Measurements from ENCODE around the gene TTC12.

DNA sequence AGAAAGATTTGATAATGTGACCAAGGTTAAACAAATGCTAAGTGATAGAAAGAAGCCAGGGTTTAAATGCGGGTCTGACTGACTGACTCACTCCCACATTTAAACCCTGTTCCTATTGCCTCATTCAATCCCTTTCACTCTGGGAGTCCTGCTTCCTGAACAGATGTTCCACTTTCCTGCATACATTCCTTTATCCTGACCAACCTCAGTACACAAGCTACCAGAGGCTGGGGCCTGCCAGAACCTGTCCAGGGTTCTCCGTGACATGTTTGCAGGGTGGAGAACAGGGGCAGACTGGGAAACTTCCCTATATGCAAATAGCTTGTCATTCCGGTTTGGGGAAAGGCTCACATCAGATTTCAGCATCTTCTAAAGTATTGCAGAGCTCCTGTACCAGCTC is 70.2 kb downstream of the TTC12 start:
- TF ChIP-seq, protein P1, sequence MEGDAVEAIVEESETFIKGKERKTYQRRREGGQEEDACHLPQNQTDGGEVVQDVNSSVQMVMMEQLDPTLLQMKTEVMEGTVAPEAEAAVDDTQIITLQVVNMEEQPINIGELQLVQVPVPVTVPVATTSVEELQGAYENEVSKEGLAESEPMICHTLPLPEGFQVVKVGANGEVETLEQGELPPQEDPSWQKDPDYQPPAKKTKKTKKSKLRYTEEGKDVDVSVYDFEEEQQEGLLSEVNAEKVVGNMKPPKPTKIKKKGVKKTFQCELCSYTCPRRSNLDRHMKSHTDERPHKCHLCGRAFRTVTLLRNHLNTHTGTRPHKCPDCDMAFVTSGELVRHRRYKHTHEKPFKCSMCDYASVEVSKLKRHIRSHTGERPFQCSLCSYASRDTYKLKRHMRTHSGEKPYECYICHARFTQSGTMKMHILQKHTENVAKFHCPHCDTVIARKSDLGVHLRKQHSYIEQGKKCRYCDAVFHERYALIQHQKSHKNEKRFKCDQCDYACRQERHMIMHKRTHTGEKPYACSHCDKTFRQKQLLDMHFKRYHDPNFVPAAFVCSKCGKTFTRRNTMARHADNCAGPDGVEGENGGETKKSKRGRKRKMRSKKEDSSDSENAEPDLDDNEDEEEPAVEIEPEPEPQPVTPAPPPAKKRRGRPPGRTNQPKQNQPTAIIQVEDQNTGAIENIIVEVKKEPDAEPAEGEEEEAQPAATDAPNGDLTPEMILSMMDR (IDR thresholded peaks at IDR 0.05; ENCODE audit: low read length): no peak
- no peak for TF ChIP-seq EZH2 (optimal IDR thresholded peaks at IDR 0.05; ENCODE audit: low read depth, low read length)
- TF ChIP-seq EZH2phosphoT487 (IDR thresholded peaks at IDR 0.05; ENCODE audit: low read length): no peak
